Activated CD4-positive, alpha-beta T cell treated with anti-CD3 and anti-CD28 coated beads for 4 hours (primary cell): ENCODE results near the gene REXO4.
"Not testable (repeated sequence)": the region's sequence is repeated elsewhere in the genome, so short reads cannot be mapped to it uniquely, and the experiment has no call there.

ENCODE experiments used
- DNase-seq, 2 donors: peaks; one replicate each; pipeline ENCODE4 v3.0.0-alpha.2; 2020

Gene REXO4, protein sequence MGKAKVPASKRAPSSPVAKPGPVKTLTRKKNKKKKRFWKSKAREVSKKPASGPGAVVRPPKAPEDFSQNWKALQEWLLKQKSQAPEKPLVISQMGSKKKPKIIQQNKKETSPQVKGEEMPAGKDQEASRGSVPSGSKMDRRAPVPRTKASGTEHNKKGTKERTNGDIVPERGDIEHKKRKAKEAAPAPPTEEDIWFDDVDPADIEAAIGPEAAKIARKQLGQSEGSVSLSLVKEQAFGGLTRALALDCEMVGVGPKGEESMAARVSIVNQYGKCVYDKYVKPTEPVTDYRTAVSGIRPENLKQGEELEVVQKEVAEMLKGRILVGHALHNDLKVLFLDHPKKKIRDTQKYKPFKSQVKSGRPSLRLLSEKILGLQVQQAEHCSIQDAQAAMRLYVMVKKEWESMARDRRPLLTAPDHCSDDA

GRCh38 chr9:133417541-133418461, at the start of gene REXO4:
REXO4 (minus strand) TSS chr9:133418010; CDS start chr9:133417844, 166 bp downstream.
- peak; percentile 78 to 81 for DNase-seq

- no peak for DNase-seq
Measured at GRCh38 chr9:133467101-133467500, 49.3 kb upstream of the REXO4 start.

DNA sequence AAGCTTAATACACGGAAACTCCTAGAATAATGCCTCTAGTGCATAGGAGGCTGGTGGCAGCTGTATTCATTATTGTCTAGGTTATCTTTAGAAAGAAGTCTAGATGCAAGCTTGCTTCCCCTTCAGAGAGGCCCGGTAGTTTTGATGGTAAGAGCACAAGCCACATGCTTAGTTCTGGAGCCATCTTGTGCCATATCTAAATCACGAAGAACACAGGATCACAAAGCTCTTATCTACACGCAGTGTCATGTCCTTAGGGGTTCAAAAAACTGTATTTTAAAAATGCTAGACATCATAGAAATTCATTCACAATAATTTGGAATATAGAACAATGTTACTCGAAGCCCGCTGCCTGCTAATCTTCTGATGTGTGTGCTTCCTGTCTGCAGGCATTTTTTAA, 48.2 kb upstream of the REXO4 start:
- no peak for DNase-seq

DNA sequence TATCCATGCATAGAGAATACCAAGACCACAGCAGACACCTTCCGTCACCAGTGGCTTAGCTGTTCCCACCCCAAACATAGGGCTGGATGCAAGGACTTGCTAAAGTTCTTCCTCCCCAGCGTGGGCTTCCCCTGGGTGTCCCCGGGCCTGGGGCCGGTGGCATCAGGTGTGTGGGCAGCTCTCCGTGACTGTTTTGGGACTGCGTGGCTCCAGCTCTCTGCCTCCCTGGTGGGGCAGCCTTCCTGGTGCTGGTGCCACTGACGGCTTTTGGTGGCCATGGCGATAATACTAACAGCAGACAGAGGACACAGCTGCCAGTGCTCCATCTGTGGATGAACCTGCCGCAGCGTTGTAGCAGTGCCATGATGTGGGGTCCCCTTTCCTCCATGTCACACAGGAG, 46.8 kb upstream of the REXO4 start:
- no peak for DNase-seq

GRCh38 chr9:133463864-133464615, 46.2 kb upstream of the REXO4 start:
- no peak for DNase-seq

DNA sequence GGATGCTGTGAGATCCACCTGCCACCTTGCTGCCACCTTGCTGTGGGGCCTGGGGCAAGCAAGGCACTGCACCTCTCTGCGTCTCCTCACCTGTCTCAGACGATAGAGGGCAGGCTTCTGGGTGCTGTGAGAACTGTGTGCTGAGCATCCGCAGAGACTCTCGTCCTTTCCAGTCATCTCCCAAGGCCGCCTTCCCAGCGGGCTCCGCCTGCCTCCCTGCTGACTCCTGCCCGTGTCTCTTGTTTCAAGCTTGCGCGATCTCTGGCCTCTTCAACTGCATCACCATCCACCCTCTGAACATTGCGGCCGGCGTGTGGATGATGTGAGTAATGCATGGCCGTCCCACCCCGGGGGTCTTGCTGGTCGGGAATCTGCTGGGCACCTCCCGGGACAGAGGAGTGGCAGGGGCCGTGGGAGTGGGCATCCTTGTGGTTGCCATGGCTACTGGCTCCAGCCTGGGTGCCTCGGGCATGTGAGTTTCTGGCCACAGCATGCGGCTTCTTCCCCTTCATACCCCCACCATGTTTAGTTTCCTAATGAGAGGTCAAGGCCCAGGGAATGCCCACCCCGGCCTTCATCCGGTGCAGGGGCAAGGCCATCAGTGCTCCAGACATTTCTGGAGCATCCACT, 45.5 kb upstream of the REXO4 start:
- DNase-seq: no peak

DNA sequence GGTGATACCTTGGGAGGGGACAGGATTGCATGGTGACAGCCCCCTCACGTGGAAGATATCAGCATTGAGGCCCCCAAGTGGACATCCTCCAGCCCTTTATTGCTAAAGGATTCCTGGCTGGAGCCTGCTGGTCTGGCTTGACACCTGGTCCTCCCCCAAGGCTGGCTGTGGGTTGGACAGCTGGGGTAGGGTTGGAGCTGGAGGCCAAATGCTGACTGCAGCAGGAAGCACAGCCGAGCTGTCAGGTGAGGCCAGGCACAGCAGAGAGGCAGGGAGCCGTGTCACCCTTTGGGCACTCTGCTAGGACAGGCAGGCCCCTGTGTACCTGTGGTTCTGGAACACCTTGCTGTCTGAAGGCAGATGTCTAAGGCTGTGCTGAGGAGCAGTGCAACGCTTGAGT, 44.2 kb upstream of the REXO4 start:
- DNase-seq: no peak

- DNase-seq: peak in 1 of 2 donors; percentile 33
Measured at GRCh38 chr9:133460405-133461175, 42.8 kb upstream of the REXO4 start.

DNA sequence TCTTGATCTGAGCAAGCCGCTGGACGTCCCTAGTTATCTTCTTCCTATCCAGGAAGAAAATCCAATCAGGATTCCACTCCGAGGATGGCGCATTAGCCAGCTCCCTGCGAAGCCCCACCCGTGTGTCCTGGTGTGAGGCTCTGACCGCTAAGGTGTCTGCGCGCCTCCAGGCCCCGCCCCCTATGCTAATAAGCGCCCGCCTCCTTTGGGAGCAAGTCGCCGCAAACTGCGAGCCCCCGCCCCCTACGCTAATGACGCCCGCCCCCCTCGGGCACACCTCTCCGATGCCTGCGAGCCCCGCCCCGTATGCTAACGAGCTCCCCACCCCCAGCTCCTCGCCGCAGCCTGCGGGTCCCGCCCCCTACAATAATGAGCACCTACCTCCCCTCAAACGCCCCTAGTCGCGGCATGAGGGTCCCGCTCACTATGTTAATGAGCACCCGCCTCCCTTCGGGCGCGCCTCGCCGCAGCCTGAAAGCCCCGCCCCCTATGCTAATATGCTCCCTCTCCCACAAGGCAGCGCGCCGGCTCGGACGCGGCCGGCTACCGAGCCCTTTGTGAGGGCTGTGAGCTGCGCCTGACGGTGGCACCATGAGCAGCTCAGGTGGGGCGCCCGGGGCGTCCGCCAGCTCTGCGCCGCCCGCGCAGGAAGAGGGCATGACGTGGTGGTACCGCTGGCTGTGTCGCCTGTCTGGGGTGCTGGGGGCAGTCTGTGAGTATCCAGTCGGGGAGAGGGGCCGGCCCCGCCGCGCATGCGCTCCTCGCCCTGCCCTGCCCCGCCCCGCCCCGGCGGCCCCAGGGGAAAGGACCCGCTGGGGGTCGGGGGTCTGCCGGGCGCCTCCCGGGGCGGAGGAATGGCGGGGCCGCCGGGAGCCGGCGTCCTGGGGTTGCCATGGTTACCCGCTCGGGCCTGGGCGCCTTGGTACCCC, 41.9 kb upstream of the REXO4 start, which contains the start of gene CACFD1:
Gene CACFD1 (plus strand): TSS at position 503 of the 929 bp plus-strand sequence. CDS start 89 bp downstream, at position 592.
- DNase-seq: peak; percentile 92

DNA sequence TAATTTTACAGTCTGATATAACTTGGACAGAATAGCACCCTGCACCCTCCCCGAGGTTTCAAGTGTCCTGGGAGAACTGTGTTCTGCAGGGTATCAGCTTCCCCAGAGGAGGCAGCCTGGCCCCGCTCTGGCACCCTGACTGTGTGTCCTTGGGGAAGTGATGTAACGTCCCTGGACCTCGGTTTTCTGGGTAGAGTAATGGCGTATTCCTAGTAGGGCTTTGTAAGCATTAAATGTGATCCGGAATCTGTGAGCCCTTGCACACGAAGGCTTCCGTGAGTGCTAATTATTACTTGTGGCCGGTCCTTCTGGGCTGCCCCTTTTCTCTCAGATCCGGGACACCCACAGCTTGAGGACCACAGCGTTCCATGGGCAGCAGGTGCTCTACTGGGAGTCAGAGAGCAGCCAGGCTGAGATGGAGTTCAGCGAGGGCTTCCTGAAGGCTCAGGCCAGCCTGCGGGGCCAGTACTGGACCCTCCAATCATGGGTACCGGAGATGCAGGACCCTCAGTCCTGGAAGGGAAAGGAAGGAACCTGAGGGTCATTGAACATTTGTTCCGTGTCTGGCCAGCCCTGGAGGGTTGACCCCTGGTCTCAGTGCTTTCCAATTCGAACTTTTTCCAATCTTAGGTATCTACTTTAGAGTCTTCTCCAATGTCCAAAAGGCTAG, 41.0 kb upstream of the REXO4 start:
- DNase-seq: no peak

DNA sequence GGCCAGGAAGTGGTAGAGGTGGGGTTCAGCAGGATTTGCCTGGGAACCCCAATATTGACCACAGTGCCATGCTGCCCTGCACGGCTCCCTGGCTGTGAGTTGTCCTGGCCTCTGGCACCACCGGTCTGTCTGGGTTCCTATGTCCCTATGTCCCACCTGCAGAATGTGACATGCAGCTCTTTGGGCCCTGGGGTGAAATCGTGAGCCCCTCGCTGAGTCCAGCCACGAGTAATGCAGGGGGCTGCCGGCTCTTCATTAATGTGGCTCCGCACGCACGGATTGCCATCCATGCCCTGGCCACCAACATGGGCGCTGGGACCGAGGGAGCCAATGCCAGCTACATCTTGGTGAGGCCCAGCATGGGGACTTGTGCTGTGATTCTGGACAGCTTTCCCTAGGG, 39.9 kb upstream of the REXO4 start:
- DNase-seq: no peak

DNA sequence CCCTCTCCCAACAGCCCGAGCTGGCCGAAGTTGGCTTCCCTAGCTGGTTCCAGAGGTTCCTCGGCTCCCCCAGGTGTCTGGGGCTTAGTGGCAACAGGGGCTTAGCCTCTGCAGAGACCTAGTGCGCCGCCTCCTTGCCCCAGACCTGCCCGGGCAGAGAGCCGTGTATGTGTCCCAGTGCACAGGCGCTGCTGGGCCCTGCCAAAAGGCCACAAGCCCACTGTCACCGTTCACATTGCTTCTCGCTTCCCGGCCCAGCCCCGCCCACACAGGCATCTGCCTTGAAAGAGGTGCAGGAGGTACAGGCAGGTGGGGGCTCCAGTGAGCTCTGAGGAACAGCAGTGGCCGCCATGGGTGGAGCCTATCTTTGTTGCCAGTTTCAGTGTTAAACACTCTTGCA, 39.4 kb upstream of the REXO4 start:
- no peak for DNase-seq

GRCh38 chr9:133456409-133456808, 38.6 kb upstream of the REXO4 start:
- no peak for DNase-seq

DNA sequence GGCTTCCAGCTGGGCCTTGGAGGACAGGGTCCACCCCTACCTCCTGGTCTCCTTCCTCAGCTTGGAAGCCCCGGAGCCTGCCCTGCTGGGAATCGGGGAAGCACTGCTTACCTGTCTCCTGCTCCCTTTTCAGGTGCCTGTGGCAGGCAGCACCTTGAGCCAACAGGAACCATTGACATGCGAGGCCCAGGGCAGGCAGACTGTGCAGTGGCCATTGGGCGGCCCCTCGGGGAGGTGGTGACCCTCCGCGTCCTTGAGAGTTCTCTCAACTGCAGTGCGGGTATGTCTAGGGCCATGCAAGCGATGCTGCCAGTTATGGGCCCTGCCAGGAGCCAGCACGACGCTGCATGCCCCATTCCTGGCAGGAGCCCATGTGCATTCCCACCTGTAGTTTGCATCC, 38.1 kb upstream of the REXO4 start:
- DNase-seq: no peak

DNA sequence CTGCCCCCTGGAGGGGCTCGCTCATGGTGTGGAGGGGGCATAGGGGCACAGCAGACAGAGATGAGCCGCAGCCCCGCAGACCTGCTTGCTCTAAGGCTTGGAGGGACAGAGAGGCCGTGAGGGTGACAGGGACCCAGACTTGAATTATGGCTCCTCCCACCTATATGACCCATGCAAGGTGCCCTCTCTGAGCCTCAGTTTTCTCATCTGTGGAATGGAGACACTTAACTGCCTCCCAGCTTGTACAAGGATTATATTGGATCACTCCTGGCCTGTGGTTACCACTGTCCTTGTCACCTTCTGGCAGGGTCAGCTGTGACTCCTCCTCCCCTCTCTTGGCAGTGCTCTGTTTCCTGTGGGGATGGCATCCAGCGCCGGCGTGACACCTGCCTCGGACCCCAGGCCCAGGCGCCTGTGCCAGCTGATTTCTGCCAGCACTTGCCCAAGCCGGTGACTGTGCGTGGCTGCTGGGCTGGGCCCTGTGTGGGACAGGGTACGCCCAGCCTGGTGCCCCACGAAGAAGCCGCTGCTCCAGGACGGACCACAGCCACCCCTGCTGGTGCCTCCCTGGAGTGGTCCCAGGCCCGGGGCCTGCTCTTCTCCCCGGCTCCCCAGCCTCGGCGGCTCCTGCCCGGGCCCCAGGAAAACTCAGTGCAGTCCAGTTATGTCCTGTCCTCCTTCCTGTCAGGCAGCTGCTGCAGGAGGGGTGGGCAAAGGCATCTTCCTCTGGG, 37.3 kb upstream of the REXO4 start:
- DNase-seq: no peak

GRCh38 chr9:133454325-133454724, 36.5 kb upstream of the REXO4 start:
- DNase-seq: no peak

DNA sequence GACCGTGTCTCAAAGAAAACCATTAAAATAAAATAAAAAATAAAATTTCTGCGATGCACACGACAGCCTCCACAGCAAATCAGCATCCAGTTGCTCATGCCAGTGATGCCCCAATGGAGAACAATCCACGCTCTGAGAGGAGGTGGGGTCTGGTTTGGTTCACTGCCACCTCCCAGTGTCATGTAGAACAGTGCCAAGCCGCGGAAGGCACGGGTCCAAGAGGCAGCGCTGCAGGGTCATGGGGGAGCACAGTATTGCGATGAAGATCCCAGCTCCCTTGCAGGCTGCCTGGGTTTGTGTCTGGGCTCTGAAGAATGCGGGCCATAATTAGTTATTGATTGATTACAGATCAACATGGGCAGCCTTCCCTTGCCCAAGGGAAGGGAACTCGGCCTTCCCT, 35.8 kb upstream of the REXO4 start:
- no peak for DNase-seq

GRCh38 chr9:133452562-133452961, 34.8 kb upstream of the REXO4 start:
- no peak for DNase-seq

DNA sequence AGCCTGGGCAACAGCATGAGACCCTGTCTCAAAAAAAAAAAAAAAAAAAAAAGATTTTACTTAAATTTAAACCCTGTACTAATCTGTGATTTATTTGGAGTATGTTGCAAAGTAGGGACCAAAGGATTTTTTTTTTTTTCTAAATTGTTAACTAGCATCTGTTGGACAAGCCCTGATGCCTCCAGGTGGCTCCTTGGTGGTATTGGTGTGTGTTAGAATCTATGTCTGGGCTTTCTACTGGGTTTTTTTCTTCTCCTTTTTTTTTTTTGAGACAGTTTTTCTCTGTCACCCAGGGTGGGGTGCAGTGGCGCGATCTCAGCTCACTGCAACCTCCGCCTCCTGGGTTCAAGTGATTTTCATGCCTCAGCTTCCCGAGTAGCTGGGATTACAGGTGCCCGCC, 34.1 kb upstream of the REXO4 start:
- DNase-seq: not testable (repeated sequence)
